Panc1 (cell line): ENCODE measurements around the gene PHF21A.

ENCODE experiments used
- CTCF ChIP-seq: fragments of 450-650 bp; IDR thresholded peaks from 2 replicates; pipeline ENCODE4 v1.5.1; 2017; ENCODE audit warnings: mild to moderate bottlenecking
- POLR2AphosphoS5 ChIP-seq: IDR thresholded peaks from 2 replicates; pipeline ENCODE4 v1.6.1; 2012; ENCODE audit warnings: mild to moderate bottlenecking, low read depth, low read length, moderate library complexity
- REST ChIP-seq, 2 experiments: IDR thresholded peaks; 2 replicates each; pipeline ENCODE4 v1.6.1; 2011 to 2012; ENCODE audit warnings: low read depth in 2 of 2, control low read depth in 1 of 2, low read length in 1 of 2, mild to moderate bottlenecking in 1 of 2, moderate library complexity in 1 of 2; ENCODE audit not compliant: insufficient read depth in 1 of 2
- SIN3A ChIP-seq: IDR thresholded peaks from 2 replicates; pipeline ENCODE4 v1.6.1; 2012; ENCODE audit warnings: low read depth, mild to moderate bottlenecking, low read length, moderate library complexity, borderline replicate concordance; ENCODE audit not compliant: insufficient read depth
- TCF7L2 ChIP-seq: IDR thresholded peaks from 2 replicates; pipeline ENCODE4 v1.6.1; 2011; ENCODE audit warnings: mild to moderate bottlenecking, low read depth, low read length, inconsistent platforms

- TF ChIP-seq CTCF (no peak), SIN3A (no peak), POLR2AphosphoS5 (no peak), REST (IDR thresholded peaks at IDR 0.05; ENCODE audit: insufficient read depth in 1 of 2, low read depth in 2 of 2, low read length in 1 of 2) (no peak), TCF7L2 (no peak)
These were observed 152.4 kb downstream of the PHF21A start for GRCh38 chr11:45968901-45969300.
